ENCODE measurements around the gene GCN1.

DNA sequence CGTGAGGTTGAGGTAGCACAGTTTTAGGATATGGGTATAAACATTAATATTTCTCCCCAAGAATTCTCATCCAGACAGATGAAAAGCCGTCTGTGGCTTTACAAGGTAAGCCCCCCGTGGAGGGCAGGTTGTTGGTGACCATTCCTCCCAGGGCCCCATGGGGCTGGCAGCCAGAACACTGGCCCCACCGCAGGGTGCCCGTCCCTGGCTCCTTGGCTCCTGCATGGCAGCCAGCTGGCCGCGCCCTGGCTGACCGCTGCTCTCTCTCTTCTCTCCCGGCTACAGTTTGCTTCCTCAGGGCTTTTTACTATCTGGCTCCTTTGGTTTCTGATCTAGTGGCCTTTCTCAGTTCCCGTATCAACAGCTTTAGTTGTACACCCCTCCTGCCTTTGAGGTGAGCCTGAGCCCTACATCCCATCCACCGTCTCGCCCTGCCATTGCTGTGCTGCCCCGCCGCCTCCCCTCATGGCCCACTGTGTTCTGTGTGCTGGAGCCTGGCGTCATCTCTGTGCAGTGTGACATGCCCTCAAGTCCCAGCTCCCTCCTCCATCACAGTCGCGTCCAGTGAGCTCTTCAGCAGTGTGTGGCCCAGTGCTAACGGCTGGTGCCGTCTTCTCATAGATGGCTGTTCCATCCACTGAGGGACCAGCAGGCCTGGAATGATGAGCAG, 103.8 kb downstream of the GCN1 start:
- TF ChIP-seq, protein P1, sequence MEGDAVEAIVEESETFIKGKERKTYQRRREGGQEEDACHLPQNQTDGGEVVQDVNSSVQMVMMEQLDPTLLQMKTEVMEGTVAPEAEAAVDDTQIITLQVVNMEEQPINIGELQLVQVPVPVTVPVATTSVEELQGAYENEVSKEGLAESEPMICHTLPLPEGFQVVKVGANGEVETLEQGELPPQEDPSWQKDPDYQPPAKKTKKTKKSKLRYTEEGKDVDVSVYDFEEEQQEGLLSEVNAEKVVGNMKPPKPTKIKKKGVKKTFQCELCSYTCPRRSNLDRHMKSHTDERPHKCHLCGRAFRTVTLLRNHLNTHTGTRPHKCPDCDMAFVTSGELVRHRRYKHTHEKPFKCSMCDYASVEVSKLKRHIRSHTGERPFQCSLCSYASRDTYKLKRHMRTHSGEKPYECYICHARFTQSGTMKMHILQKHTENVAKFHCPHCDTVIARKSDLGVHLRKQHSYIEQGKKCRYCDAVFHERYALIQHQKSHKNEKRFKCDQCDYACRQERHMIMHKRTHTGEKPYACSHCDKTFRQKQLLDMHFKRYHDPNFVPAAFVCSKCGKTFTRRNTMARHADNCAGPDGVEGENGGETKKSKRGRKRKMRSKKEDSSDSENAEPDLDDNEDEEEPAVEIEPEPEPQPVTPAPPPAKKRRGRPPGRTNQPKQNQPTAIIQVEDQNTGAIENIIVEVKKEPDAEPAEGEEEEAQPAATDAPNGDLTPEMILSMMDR (IDR thresholded peaks at IDR 0.05; ENCODE audit: low read depth, low read length): no peak
- no peak for TF ChIP-seq EZH2phosphoT487 (IDR thresholded peaks at IDR 0.05; ENCODE audit: low read depth)

Data from OCI-LY3 (cell line).